K562 (cell line): ENCODE measurements around the gene MIB2. TPM values are rescaled to one million over a fixed set of nuclear protein-coding genes. Genes with fewer than 3 reads are reported as not detected.
A peak's percentile ranks its signal among the peaks of the same experiment; 100 is the strongest.

Experiments used
- CBX1 ChIP-seq: sonication (generic); IDR thresholded peaks from 2 replicates; pipeline ENCODE4 v1.6.1; 2016; ENCODE audit warnings: antibody characterized with exemption, low read depth, mild to moderate bottlenecking
- CHD4 ChIP-seq: fragments of 200-600 bp; sonication (generic); IDR thresholded peaks from 3 replicates; pipeline ENCODE4 v1.6.1; 2012; ENCODE audit warnings: low read depth, mild to moderate bottlenecking, mixed read lengths, low read length, inconsistent platforms; ENCODE audit not compliant: insufficient read depth, insufficient replicate concordance, poor library complexity, severe bottlenecking
- E2F3 ChIP-seq: fragments of 250-450 bp; sonication (Bioruptor Pico); IDR thresholded peaks from 2 replicates; pipeline ENCODE4 v1.4.0; 2020; ENCODE audit warnings: mild to moderate bottlenecking
- TCF7L2 ChIP-seq: fragments of 150-350 bp; IDR thresholded peaks from 2 replicates; pipeline ENCODE4 v1.6.1; 2016; ENCODE audit warnings: low read depth, mild to moderate bottlenecking, low read length, moderate library complexity
- TEAD1 ChIP-seq, 2 experiments: fragments of 450-650 bp in 1 of 2; sonication (generic) in 1 of 2; formaldehyde crosslinking; IDR thresholded peaks; 2 replicates each; pipeline versions ENCODE4 v1.4.0 to v1.8.0; 2020 to 2022; ENCODE audit warnings: mild to moderate bottlenecking in 2 of 2, missing genetic modification reagents in 1 of 2
- TOE1 ChIP-seq, 2 experiments: fragments of 450-650 bp in 1 of 2; sonication (generic) in 1 of 2; formaldehyde crosslinking in 1 of 2; IDR thresholded peaks; 2 replicates each; pipeline versions ENCODE4 v1.7.1 to v1.8.0; 2016 to 2022; ENCODE audit warnings: borderline replicate concordance in 2 of 2, mild to moderate bottlenecking in 2 of 2, antibody characterized with exemption in 1 of 2, inconsistent platforms in 1 of 2, low read depth in 1 of 2, missing genetic modification reagents in 1 of 2, moderate library complexity in 1 of 2
- YY1 ChIP-seq, 3 experiments: IDR thresholded peaks; 2 replicates each; pipeline ENCODE4 v1.6.1; 2011; ENCODE audit warnings: low read length in 2 of 3, mild to moderate bottlenecking in 2 of 3, moderate library complexity in 2 of 3, borderline replicate concordance in 1 of 3, control low read depth in 1 of 3, low read depth in 1 of 3; ENCODE audit not compliant: insufficient read depth in 3 of 3, insufficient replicate concordance in 2 of 3, control insufficient read depth in 1 of 3, insufficient read length in 1 of 3; ENCODE audit errors: extremely low read depth in 1 of 3
- ZBTB7A ChIP-seq: IDR thresholded peaks from 2 replicates; pipeline ENCODE4 v1.6.1; 2011; ENCODE audit warnings: low read depth, mild to moderate bottlenecking, low read length, moderate library complexity, borderline replicate concordance; ENCODE audit not compliant: control insufficient read depth
- ZC3H8 ChIP-seq: fragments of 450-650 bp; IDR thresholded peaks from 2 replicates; pipeline ENCODE4 v1.6.1; 2017
- ZNF644 ChIP-seq: fragments of 200-800 bp; sonication (Bioruptor generic); IDR thresholded peaks from 2 replicates; pipeline ENCODE4 v1.6.1; 2016; ENCODE audit warnings: low read depth, missing genetic modification characterization, missing compliant biosample characterization
- ZNF695 ChIP-seq: fragments of 450-650 bp; formaldehyde crosslinking; IDR thresholded peaks from 2 replicates; pipeline ENCODE4 v1.4.0; 2020; ENCODE audit warnings: mild to moderate bottlenecking, moderate library complexity
- polyA plus RNA-seq, 8 experiments: library from polyadenylated mRNA; depleted of rRNA in 4 of 8; stranded (reverse) in 5 of 8; unstranded in 3 of 8; fragments of >200 nt; fragmentation: Nextera tagmentation in 2 of 8; fragmentation: Illumina TruSeq in 1 of 8; extraction: Ambion mirVana in 2 of 8; extraction: Trizol in 1 of 8; gene quantifications; 2 replicates each; pipeline versions ENCODE4 v1.2.1 to v1.2.3, GENCODE V29; 2011 to 2014; ENCODE audit warnings: inconsistent platforms in 1 of 8, missing spikeins in 1 of 8
- total RNA-seq, 7 experiments: library from RNA; depleted of rRNA in 6 of 7; stranded (reverse); fragments of >200 nt in 6 of 7; fragmentation: Illumina TruSeq in 2 of 7; extraction: Trizol in 2 of 7; gene quantifications; 2 replicates each; pipeline versions ENCODE4 v1.2.1 to v1.2.3, GENCODE V29; 2011 to 2021; ENCODE audit warnings: low replicate concordance in 1 of 7
- TF ChIP-seq, protein P1 (sequence below): fragments of 450-650 bp; IDR thresholded peaks from 2 replicates; pipeline ENCODE4 v1.6.1; 2016; ENCODE audit warnings: missing biosample characterization, missing genetic modification characterization
- TF ChIP-seq, protein P2 (sequence below): fragments of 250-450 bp; sonication (Bioruptor Pico); IDR thresholded peaks from 2 replicates; pipeline ENCODE4 v1.8.0; 2021; ENCODE audit warnings: mild to moderate bottlenecking, moderate library complexity
- TF ChIP-seq, protein P3 (sequence below): fragments of 250-450 bp; sonication (Bioruptor Pico); IDR thresholded peaks from 2 replicates; pipeline ENCODE4 v1.8.0; 2022; ENCODE audit warnings: moderate library complexity, mild to moderate bottlenecking, inconsistent platforms
- TF ChIP-seq, protein P4 (sequence below): fragments of 250-450 bp; sonication (Bioruptor Pico); IDR thresholded peaks from 2 replicates; pipeline ENCODE4 v1.8.0; 2021; ENCODE audit warnings: moderate library complexity, mild to moderate bottlenecking, inconsistent platforms
- TF ChIP-seq, protein P5 (sequence below): fragments of 450-650 bp; formaldehyde crosslinking; conservative IDR thresholded peaks from 2 replicates; pipeline ENCODE4 v1.4.0; 2022; ENCODE audit warnings: mild to moderate bottlenecking, missing genetic modification characterization

The MIB2 gene
- total and polyA plus RNA-seq, 9 of the 15 experiments (the other 6 are each of a cell fraction or from before 2014, with no cell fraction given): 0.04 to 17.0 (median 4.9) TPM; not detected in 1

DNA sequence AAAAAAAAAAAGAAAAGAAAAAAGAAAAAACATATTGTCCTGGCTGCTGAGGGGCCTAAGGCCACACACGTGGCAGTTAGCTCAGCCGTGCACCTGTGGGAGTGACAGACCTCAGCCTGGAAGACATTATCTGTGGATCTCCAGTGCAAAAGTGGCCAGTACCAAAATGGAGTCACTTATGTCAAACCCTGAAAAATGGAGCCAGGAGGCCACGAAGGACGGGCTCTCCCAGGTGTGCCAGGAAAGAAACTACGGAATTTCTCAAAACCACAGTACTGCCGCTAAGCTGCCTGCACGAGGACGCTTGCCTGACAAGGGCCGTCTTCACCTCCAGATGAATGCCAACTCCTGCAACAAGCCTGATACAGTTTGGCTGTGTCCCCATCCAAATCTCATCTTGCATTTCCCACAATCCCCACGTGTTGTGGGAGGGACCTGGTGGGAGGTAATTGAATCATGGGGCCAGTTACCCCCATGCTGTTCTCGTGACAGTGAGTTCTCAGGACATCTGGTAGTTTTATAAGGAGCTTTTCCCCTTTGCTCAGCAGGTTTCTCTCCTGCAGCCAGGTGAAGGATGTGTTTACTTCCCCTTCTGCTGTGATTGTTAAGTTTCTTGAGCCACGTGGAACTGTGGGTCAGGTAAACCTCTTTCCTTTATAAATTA lies 5.3 kb upstream of the MIB2 start (continued):
- TF ChIP-seq TEAD1 (CRISPR knock-in tag; IDR thresholded peaks at IDR 0.05) (peak in 1 of 2 experiments; percentile 92; a peak in 2 of 4 replicates), TCF7L2 (no peak), ZNF695 (CRISPR knock-in tag) (0 out of 2 replicates have a peak, but pooled peaks have one; percentile 63), ZNF644 (tag) (peak; percentile 90), ZC3H8 (no peak), CHD4 (no peak), E2F3 (CRISPR knock-in tag) (peak; percentile 94), YY1 (IDR thresholded peaks at IDR 0.05; ENCODE audit: borderline replicate concordance in 1 of 3, control insufficient read depth in 1 of 3, extremely low read depth in 1 of 3, insufficient read depth in 3 of 3, insufficient read length in 1 of 3, insufficient replicate concordance in 2 of 3, low read depth in 1 of 3, low read length in 2 of 3) (peak in 1 of 3 experiments; percentile 46), ZBTB7A (no peak), CBX1 (no peak), TOE1 (IDR thresholded peaks at IDR 0.05; ENCODE audit: borderline replicate concordance) (no peak), TOE1 (CRISPR knock-in tag; IDR thresholded peaks at IDR 0.05; ENCODE audit: borderline replicate concordance, low read depth) (no peak)
- TF ChIP-seq, protein P1, sequence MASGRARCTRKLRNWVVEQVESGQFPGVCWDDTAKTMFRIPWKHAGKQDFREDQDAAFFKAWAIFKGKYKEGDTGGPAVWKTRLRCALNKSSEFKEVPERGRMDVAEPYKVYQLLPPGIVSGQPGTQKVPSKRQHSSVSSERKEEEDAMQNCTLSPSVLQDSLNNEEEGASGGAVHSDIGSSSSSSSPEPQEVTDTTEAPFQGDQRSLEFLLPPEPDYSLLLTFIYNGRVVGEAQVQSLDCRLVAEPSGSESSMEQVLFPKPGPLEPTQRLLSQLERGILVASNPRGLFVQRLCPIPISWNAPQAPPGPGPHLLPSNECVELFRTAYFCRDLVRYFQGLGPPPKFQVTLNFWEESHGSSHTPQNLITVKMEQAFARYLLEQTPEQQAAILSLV (tag): peak; percentile 93
- TF ChIP-seq, protein P2, sequence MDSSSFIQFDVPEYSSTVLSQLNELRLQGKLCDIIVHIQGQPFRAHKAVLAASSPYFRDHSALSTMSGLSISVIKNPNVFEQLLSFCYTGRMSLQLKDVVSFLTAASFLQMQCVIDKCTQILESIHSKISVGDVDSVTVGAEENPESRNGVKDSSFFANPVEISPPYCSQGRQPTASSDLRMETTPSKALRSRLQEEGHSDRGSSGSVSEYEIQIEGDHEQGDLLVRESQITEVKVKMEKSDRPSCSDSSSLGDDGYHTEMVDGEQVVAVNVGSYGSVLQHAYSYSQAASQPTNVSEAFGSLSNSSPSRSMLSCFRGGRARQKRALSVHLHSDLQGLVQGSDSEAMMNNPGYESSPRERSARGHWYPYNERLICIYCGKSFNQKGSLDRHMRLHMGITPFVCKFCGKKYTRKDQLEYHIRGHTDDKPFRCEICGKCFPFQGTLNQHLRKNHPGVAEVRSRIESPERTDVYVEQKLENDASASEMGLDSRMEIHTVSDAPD (CRISPR knock-in tag): 0 out of 2 replicates have a peak, but pooled peaks have one; percentile 66
- TF ChIP-seq, protein P3, sequence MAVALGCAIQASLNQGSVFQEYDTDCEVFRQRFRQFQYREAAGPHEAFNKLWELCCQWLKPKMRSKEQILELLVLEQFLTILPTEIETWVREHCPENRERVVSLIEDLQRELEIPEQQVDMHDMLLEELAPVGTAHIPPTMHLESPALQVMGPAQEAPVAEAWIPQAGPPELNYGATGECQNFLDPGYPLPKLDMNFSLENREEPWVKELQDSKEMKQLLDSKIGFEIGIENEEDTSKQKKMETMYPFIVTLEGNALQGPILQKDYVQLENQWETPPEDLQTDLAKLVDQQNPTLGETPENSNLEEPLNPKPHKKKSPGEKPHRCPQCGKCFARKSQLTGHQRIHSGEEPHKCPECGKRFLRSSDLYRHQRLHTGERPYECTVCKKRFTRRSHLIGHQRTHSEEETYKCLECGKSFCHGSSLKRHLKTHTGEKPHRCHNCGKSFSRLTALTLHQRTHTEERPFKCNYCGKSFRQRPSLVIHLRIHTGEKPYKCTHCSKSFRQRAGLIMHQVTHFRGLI: peak; percentile 91
- TF ChIP-seq, protein P4, sequence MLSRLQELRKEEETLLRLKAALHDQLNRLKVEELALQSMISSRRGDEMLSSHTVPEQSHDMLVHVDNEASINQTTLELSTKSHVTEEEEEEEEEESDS (CRISPR knock-in tag): no peak
- TF ChIP-seq, protein P5, sequence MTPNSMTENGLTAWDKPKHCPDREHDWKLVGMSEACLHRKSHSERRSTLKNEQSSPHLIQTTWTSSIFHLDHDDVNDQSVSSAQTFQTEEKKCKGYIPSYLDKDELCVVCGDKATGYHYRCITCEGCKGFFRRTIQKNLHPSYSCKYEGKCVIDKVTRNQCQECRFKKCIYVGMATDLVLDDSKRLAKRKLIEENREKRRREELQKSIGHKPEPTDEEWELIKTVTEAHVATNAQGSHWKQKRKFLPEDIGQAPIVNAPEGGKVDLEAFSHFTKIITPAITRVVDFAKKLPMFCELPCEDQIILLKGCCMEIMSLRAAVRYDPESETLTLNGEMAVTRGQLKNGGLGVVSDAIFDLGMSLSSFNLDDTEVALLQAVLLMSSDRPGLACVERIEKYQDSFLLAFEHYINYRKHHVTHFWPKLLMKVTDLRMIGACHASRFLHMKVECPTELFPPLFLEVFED (CRISPR knock-in tag): peak; percentile 80; the same call in 1 of the 2 replicates
